ENCODE measurements around the gene PDE6B. TPM values are rescaled to one million over a fixed set of nuclear protein-coding genes. Genes with fewer than 3 reads are reported as not detected.

The PDE6B gene
- total and polyA plus RNA-seq, 2 of the 13 experiments (the other 11 are each of a cell fraction or from before 2014, with no cell fraction given), result 0.38 to 0.40 TPM

DNA sequence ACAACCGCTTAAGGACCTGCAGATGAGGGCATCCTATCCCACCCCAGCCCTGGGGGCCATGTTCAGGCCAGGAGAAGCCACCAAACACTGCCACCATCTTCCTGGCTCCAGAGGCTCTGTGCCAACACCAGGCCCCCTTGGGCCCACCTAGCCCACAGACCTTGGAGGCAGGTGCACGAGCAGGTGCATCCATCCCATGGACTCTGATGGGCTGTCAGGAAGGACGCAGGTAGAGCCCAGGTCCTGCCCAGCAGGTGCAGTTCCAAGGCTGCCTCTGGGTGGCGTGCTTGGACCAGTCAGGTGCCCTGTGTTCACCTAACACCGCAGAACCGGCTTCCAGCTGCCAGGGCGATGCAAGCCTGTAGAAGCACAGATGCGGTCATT lies 22.8 kb upstream of the PDE6B start (continued):
- TF ChIP-seq GRHL1 (CRISPR knock-in tag; conservative IDR thresholded peaks at IDR 0.05) (no peak), U2AF2 (IDR thresholded peaks at IDR 0.05; ENCODE audit: low read depth, low read length) (no peak), TOE1 (CRISPR knock-in tag; IDR thresholded peaks at IDR 0.05) (no peak), ZNF234 (CRISPR knock-in tag; conservative IDR thresholded peaks at IDR 0.05) (no peak), RARG (CRISPR knock-in tag; IDR thresholded peaks at IDR 0.05; ENCODE audit: low read depth) (no peak), ZNF501 (CRISPR knock-in tag; IDR thresholded peaks at IDR 0.05) (no peak), ZNF792 (CRISPR knock-in tag; IDR thresholded peaks at IDR 0.05) (no peak), DMAP1 (CRISPR knock-in tag; IDR thresholded peaks at IDR 0.05) (no peak), PHF21A (CRISPR knock-in tag; IDR thresholded peaks at IDR 0.05) (no peak), MLLT10 (CRISPR knock-in tag; IDR thresholded peaks at IDR 0.05) (no peak), ZNF614 (CRISPR knock-in tag; IDR thresholded peaks at IDR 0.05; ENCODE audit: borderline replicate concordance) (no peak), FOSL1 (CRISPR knock-in tag; IDR thresholded peaks at IDR 0.05; ENCODE audit: borderline replicate concordance) (no peak), NAIF1 (CRISPR knock-in tag; IDR thresholded peaks at IDR 0.05; ENCODE audit: borderline replicate concordance) (no peak), NR1H2 (CRISPR knock-in tag; IDR thresholded peaks at IDR 0.05; ENCODE audit: borderline replicate concordance, low read depth) (no peak), FOXC1 (CRISPR knock-in tag; IDR thresholded peaks at IDR 0.05; ENCODE audit: borderline replicate concordance) (no peak), GATAD1 (CRISPR knock-in tag; IDR thresholded peaks at IDR 0.05) (no peak), ELF1 (CRISPR knock-in tag; IDR thresholded peaks at IDR 0.05) (peak; percentile 22; the same call in 1 of the 2 replicates), DNMT1 (CRISPR knock-in tag; IDR thresholded peaks at IDR 0.05) (0 out of 2 replicates have a peak, but pooled peaks have one; percentile 36), ZNF414 (CRISPR knock-in tag; IDR thresholded peaks at IDR 0.05) (no peak), ZBTB46 (CRISPR knock-in tag; IDR thresholded peaks at IDR 0.05; ENCODE audit: borderline replicate concordance) (no peak), SMC3 (IDR thresholded peaks at IDR 0.05; ENCODE audit: low read length) (peak; percentile 69)
- TF ChIP-seq, protein P1, sequence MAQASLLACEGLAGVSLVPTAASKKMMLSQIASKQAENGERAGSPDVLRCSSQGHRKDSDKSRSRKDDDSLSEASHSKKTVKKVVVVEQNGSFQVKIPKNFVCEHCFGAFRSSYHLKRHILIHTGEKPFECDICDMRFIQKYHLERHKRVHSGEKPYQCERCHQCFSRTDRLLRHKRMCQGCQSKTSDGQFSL (CRISPR knock-in tag; IDR thresholded peaks at IDR 0.05), result no peak
- TF ChIP-seq, protein P2, sequence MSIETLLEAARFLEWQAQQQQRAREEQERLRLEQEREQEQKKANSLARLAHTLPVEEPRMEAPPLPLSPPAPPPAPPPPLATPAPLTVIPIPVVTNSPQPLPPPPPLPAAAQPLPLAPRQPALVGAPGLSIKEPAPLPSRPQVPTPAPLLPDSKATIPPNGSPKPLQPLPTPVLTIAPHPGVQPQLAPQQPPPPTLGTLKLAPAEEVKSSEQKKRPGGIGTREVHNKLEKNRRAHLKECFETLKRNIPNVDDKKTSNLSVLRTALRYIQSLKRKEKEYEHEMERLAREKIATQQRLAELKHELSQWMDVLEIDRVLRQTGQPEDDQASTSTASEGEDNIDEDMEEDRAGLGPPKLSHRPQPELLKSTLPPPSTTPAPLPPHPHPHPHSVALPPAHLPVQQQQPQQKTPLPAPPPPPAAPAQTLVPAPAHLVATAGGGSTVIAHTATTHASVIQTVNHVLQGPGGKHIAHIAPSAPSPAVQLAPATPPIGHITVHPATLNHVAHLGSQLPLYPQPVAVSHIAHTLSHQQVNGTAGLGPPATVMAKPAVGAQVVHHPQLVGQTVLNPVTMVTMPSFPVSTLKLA (IDR thresholded peaks at IDR 0.05), result no peak
- TF ChIP-seq, protein P3, sequence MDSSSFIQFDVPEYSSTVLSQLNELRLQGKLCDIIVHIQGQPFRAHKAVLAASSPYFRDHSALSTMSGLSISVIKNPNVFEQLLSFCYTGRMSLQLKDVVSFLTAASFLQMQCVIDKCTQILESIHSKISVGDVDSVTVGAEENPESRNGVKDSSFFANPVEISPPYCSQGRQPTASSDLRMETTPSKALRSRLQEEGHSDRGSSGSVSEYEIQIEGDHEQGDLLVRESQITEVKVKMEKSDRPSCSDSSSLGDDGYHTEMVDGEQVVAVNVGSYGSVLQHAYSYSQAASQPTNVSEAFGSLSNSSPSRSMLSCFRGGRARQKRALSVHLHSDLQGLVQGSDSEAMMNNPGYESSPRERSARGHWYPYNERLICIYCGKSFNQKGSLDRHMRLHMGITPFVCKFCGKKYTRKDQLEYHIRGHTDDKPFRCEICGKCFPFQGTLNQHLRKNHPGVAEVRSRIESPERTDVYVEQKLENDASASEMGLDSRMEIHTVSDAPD (CRISPR knock-in tag; IDR thresholded peaks at IDR 0.05), result no peak
